Fibroblast of villous mesenchyme (primary cell): Measurements from ENCODE around the gene GPC6. TPM values are rescaled to one million over a fixed set of nuclear protein-coding genes. Genes with fewer than 3 reads are reported as not detected.

Source experiments
- DNase-seq: peaks from one replicate; pipeline ENCODE4 v3.0.0-alpha.2; 2010; ENCODE audit warnings: low read depth
- H3K4me3 ChIP-seq: 2 replicates; pipeline ENCODE4 v1.5.1; 2011; ENCODE audit warnings: low read depth, mild to moderate bottlenecking, low read length
- total RNA-seq: library from RNA; depleted of rRNA; stranded (reverse); fragments of >200 nt; gene quantifications from 2 replicates; pipeline ENCODE4 v1.2.3, GENCODE V29; 2012
- TF ChIP-seq, protein P1 (sequence below): IDR thresholded peaks from 2 replicates; pipeline ENCODE4 v1.5.1; 2012; ENCODE audit warnings: low read depth, mild to moderate bottlenecking, low read length; ENCODE audit not compliant: insufficient read depth

GPC6 gene
- total RNA-seq, 1 donor, result 6.0 TPM

DNA sequence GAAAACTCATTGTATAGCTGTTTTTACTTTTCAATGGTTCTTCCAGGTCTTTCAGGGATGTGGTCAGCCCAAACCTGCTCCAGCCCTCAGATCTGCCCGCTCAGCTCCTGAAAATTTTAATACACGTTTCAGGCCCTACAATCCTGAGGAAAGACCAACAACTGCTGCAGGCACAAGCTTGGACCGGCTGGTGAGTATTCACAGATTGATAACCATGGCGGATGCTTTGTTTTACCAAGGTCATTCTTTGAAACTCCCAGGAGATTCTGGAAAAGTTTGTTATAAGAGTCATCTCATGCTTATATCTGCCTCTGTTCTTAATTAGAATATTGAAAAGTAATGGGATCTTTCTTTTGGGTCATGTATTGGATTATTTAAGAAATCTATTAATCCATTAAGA is 1079.3 kb downstream of the GPC6 start:
- TF ChIP-seq, protein P1, sequence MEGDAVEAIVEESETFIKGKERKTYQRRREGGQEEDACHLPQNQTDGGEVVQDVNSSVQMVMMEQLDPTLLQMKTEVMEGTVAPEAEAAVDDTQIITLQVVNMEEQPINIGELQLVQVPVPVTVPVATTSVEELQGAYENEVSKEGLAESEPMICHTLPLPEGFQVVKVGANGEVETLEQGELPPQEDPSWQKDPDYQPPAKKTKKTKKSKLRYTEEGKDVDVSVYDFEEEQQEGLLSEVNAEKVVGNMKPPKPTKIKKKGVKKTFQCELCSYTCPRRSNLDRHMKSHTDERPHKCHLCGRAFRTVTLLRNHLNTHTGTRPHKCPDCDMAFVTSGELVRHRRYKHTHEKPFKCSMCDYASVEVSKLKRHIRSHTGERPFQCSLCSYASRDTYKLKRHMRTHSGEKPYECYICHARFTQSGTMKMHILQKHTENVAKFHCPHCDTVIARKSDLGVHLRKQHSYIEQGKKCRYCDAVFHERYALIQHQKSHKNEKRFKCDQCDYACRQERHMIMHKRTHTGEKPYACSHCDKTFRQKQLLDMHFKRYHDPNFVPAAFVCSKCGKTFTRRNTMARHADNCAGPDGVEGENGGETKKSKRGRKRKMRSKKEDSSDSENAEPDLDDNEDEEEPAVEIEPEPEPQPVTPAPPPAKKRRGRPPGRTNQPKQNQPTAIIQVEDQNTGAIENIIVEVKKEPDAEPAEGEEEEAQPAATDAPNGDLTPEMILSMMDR, result no peak
- H3K4me3 ChIP-seq, result peak overlapping the region; percentile 43
- no peak for DNase-seq

DNA sequence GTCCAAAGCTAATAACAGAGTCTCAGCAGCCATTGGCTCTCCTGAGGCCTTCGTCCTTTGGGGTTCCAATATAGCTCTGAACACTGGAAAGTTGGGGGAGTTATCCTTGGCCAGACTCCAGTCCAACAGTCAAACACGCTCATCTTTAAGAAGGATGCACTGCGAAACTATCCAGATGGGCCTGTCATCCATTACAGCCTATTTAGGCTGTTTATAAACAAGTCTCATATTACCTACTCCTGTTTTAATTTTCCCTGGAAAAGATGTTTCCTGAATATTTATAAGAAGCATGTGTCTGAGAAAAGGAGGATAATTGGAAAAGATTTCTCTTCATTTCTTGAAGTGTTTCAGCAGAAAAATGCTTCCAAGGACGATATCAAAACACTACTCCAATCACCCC is 1082.2 kb downstream of the GPC6 start:
- H3K4me3 ChIP-seq, result no peak overlapping the region
- peak; percentile 46 for DNase-seq
- TF ChIP-seq, protein P1, result no peak

DNA sequence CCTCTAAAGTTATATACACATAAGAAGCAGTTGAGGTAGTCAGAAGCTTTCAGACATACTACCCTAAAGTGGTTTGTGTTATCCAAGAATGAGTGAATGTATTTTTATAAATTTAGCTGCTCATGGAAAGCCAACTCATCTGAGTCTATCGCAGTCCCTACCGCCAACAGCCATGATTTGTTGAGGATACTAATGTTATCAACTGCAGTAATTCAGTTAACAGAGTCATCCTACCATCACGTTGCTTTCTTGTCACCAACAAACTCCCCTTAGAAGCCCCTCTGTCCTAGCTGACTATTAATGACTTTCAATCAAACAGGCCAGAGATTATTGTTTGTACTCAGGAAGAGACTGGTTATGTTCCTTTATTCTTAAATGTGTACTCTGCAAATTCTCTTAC is 1083.0 kb downstream of the GPC6 start:
- H3K4me3 ChIP-seq, result no peak overlapping the region
- no peak for DNase-seq
- TF ChIP-seq, protein P1, result no peak

DNA sequence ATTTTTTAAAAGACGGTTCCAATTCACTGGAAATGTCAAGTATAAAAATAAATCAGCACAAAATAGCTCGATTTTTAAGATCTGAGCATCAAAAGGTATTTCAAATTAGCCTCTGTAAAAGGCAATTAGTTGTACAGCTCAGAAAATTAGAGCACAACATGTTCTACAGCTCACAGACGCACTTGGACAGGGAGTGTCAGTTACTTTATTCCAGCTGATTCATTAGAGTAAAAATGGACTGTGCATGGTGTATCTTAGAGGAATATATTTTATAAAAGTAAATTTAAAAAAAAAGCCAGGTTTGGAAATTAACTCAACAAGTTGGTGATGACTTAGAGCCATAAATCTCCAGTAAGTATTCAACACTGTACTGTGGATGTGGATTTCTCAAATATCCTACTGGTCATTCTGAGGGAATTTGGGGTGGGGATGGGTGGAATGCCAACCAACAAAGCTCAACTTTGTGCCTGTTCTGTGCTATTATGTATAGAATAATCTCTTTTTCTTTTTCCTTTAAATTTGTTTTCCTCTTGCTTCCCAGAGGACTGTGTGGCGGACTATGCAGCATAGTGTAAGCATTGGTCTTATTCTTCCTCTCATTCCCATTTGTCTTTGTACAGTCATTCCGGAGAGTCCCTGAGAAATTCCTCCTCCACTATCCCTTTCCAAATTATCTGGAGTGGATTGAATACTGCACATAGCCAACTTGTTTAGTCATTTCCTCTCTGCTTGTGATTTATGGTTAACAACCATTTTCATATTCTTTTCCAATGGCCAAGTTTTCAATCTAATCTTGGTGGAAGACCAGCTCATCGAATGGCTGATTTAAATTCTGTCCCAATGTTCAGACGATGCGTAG is 1083.6 kb downstream of the GPC6 start:
- peak; percentile 67 for DNase-seq
- H3K4me3 ChIP-seq, result no peak overlapping the region
- TF ChIP-seq, protein P1, result no peak

DNA sequence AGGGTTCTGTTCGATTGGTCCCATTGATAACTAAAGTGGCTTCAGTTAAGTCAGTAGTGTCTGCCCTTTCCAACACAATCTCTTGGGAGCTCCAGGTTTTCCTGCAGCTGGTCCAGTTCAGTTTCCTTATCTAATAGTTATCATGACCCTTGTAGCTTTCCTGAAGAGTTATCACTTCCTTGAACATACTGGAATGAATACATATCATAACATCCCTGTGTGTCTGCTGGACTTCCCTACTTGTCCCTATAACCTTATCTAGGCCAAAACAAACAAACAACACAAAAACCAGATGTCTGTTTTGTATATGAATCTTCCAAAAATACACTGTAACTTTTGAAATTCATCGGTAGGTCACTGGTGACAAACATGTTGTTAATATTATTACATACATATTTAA is 1085.3 kb downstream of the GPC6 start:
- TF ChIP-seq, protein P1, result no peak
- no peak overlapping the region for H3K4me3 ChIP-seq
- peak; percentile 48 for DNase-seq

DNA sequence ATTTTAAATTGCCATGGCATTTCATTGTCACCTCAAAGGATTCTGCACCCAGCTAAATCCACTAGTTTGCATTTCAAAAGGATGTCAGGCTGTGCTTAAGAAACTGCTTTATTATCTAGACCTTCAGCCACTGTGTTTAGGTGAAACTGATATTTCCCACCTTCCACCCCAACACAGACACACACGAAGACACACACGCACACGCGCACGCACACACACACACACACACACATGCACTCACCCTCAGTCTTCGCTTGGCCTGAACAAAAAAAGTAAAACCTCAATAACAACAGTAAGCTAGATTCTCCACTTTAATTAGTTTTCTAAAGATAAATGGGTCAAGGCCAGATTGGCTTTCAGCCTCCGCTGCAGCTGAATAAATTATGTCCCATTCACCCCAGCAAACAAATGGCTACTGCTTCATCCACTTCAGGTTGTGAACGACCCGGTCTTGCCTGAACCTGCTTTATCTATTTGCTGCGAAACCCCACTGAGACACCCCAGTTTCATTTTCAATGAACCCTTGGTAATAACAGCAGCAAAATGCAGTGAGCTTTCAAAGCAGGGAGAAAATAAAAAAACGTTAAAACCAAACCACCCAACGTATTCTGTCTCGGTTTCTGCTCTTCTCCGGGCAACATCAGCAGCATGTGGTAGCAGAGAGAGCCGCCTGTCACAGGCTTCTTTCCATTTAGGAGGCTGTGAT is 1086.1 kb downstream of the GPC6 start:
- no peak overlapping the region for H3K4me3 ChIP-seq
- TF ChIP-seq, protein P1, result no peak

More for the DNA sequence above, 1086.1 kb downstream of the GPC6 start:
- DNase-seq, result no peak
